Retinal pigment epithelial cell (primary cell): ENCODE results near the gene TCEAL7.
A peak's percentile ranks its signal among the peaks of the same experiment; 100 is the strongest.
"Not testable (repeated sequence)": the region's sequence is repeated elsewhere in the genome, so short reads cannot be mapped to it uniquely, and the experiment has no call there.

Experiments used
- DNase-seq: peaks from one replicate; pipeline ENCODE4 v3.0.0-alpha.2; 2010; ENCODE audit warnings: low read depth
- H3K4me3 ChIP-seq: 2 replicates; pipeline ENCODE4 v1.5.1; 2011; ENCODE audit warnings: mild to moderate bottlenecking, low read length, control low read depth, moderate library complexity
- CTCF ChIP-seq: conservative IDR thresholded peaks from 2 replicates; pipeline ENCODE4 v1.5.1; 2011; ENCODE audit warnings: low read depth, low read length, control low read depth, inconsistent platforms

The TCEAL7 gene

GRCh38 chrX:103356858-103357257 lies 26.8 kb downstream of the TCEAL7 start:
- no peak for TF ChIP-seq CTCF
- DNase-seq, result no peak

GRCh38 chrX:103357871-103358270 lies 27.8 kb downstream of the TCEAL7 start:
- no peak for TF ChIP-seq CTCF
- DNase-seq, result no peak
- peak overlapping the region; percentile 75 for H3K4me3 ChIP-seq

More at GRCh38 chrX:103356858-103357257, 26.8 kb downstream of the TCEAL7 start:
- H3K4me3 ChIP-seq, result peak overlapping the region; percentile 75

- H3K4me3 ChIP-seq, DNase-seq: not testable (repeated sequence)
Measured at GRCh38 chrX:103359605-103360004, 29.6 kb downstream of the TCEAL7 start.

GRCh38 chrX:103360092-103360491 lies 30.1 kb downstream of the TCEAL7 start:
- DNase-seq, result no peak
- TF ChIP-seq CTCF, result no peak
- no peak overlapping the region for H3K4me3 ChIP-seq

GRCh38 chrX:103360916-103361315 lies 30.9 kb downstream of the TCEAL7 start:
- H3K4me3 ChIP-seq, result no peak overlapping the region
- no peak for TF ChIP-seq CTCF
- no peak for DNase-seq

GRCh38 chrX:103361798-103362197 lies 31.8 kb downstream of the TCEAL7 start:
- TF ChIP-seq CTCF, result no peak
- H3K4me3 ChIP-seq, result no peak overlapping the region
- no peak for DNase-seq

- no peak overlapping the region for H3K4me3 ChIP-seq
- no peak for TF ChIP-seq CTCF
- DNase-seq, result no peak
Measured at GRCh38 chrX:103362474-103362873, 32.4 kb downstream of the TCEAL7 start.

GRCh38 chrX:103363046-103363445 lies 33.0 kb downstream of the TCEAL7 start:
- no peak overlapping the region for H3K4me3 ChIP-seq
- no peak for DNase-seq
- TF ChIP-seq CTCF, result no peak
